ENCODE measurements around the gene DOK7. TPM values are rescaled to one million over a fixed set of nuclear protein-coding genes. Genes with fewer than 3 reads are reported as not detected.

Gene DOK7
- total RNA-seq, 1 experiment from 2014 or later = 7.6 TPM

DNA sequence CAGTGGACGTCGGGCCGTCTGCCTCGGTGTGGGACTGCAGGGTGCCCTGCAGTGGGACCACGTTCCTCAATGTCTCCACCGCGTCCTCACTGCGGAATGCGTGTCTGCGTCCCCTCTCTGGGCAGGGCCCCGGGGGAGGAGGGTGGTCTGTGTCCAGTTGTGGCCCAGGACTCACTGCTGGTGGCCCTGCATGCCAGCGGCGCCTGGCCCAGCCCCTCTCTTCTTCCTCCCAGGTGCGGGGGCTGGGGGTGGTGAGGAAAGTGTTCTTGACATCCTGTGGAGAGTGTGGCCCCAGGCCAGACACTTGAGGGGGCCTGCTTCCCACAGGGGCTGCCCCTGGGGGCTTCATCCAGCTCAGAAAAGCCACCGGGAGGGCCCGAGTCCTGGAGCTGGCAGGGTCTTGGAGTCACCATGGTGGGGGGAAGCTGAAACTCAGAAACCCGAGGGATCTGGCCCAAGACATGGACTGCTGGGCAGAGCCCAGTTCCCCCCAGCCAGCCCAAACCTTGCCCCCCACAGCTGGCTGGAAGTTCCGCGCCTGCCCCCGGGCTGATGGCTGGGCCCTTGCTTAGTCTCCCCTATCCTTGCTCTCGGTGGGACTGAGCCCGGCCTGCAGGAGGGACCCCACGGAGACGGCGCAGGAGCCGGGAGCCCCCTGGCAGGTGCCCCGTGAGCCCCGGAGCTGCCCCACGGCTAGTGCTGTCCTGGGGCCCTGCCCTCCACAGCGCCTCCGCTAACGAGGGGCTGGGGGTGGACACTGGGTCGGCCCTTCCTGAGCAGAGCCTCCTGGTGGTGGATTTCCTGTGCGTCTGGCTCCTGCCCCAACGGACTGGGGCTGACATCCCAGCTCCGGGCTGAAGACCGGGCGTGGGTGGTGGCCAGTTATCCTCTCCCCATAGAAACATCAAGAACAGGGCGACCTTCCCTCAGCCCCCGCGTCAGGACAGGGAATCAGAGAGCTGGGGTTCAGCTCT is 2.9 kb downstream of the DOK7 start:
- H3K79me2 ChIP-seq (ENCODE audit: low read depth) = no peaks in the 10 kb centered on the region
- no peaks in the 10 kb centered on the region for H4K20me1 ChIP-seq (ENCODE audit: insufficient read depth)
- peaks cover 18% of the 10 kb centered on the region; the same call in 1 of the 2 replicates for H3F3A ChIP-seq (ENCODE audit: insufficient read depth, low read depth)
- no peaks in the 10 kb centered on the region; the same call in 1 of the 2 replicates for H3K27me3 ChIP-seq (ENCODE audit: insufficient read depth, low read depth)
- no peak for TF ChIP-seq EZH2 (IDR thresholded peaks at IDR 0.05; ENCODE audit: low read depth)
- TF ChIP-seq, protein P1, sequence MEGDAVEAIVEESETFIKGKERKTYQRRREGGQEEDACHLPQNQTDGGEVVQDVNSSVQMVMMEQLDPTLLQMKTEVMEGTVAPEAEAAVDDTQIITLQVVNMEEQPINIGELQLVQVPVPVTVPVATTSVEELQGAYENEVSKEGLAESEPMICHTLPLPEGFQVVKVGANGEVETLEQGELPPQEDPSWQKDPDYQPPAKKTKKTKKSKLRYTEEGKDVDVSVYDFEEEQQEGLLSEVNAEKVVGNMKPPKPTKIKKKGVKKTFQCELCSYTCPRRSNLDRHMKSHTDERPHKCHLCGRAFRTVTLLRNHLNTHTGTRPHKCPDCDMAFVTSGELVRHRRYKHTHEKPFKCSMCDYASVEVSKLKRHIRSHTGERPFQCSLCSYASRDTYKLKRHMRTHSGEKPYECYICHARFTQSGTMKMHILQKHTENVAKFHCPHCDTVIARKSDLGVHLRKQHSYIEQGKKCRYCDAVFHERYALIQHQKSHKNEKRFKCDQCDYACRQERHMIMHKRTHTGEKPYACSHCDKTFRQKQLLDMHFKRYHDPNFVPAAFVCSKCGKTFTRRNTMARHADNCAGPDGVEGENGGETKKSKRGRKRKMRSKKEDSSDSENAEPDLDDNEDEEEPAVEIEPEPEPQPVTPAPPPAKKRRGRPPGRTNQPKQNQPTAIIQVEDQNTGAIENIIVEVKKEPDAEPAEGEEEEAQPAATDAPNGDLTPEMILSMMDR (conservative IDR thresholded peaks at IDR 0.05) = no peak
- H3K4me1 ChIP-seq (replicated peaks; ENCODE audit: insufficient read depth) = peaks cover 16% of the 10 kb centered on the region
- ChIA-PET CTCF (no interaction called here), POLR2A (ENCODE audit: unreplicated experiment) (no interaction called here)
- no peaks in the 10 kb centered on the region for H3K9me2 ChIP-seq (ENCODE audit: insufficient read depth)
- no TSS peak for BruUV-seq (replicated peaks)
- intact Hi-C loops (cut with micrococcal nuclease; ENCODE audit: unreplicated experiment) = no loop called here
- H3K4me2 ChIP-seq = no peak overlapping the region
- no peak overlapping the region for H3K4me3 ChIP-seq
- H3K36me3 ChIP-seq (ENCODE audit: low read depth) = no peaks in the 10 kb centered on the region
- no peak for DNase-seq
- H3K9me3 ChIP-seq (ENCODE audit: insufficient read depth, low read depth) = 0 out of 2 replicates have a peak, but pooled peaks cover 6% of the 10 kb centered on the region
- no peak overlapping the region for H2AFZ ChIP-seq
- H3K27ac ChIP-seq = no peak overlapping the region

DNA sequence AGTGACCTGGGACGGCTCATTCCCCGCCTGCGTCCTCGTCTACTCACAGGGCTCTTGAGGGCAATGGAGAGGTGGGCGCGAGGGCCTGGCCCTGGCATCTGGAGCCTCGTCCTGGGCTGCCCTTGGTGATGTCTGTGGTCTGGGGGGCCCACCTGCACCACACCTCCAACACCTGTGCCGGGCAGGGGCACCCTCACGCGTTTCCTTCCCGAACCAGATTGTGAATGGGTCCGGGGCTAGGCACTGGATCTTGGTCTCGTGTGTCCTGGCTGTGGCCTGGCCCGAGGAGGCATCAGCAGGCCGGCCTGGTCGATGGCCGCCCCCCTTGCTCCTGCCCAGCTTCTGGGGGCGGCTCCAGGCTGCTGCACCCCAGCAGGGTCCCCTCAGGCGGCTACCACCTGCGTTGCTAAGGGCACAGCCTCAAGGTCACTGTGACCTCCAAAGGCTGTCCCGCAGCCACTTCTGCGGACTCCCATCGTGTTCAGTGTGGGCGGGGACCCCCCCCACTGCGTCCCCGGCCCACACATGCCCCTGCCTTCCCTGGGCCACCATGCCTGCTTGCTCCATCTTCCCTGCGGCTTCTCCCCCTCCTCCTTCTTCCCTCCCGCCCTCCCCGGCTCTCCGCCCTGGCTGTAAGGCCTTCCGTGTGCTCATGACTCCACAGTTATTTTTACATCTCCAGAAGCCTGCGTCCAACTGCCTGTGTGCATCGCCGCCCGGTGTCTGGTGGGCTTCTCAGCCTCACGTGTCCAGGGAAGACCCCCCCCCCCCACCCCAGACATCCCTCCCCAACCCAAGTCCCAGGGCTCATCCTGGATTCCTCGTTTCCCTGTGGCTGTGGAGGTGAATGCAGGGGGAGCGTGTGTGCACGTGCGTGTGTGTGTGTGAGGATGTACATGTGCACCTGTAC is 3.8 kb downstream of the DOK7 start:
- Histone ChIP-seq H3K4me2 (no peak overlapping the region), H3K9me3 (ENCODE audit: insufficient read depth, low read depth) (0 out of 2 replicates have a peak, but pooled peaks cover 6% of the 10 kb centered on the region), H3K9me2 (ENCODE audit: insufficient read depth) (no peaks in the 10 kb centered on the region), H3K27me3 (ENCODE audit: insufficient read depth, low read depth) (no peaks in the 10 kb centered on the region; the same call in 1 of the 2 replicates), H3K4me3 (no peak overlapping the region), H2AFZ (no peak overlapping the region), H3K79me2 (ENCODE audit: low read depth) (no peaks in the 10 kb centered on the region), H3F3A (ENCODE audit: insufficient read depth, low read depth) (peaks cover 12% of the 10 kb centered on the region; the same call in 1 of the 2 replicates), H4K20me1 (ENCODE audit: insufficient read depth) (no peaks in the 10 kb centered on the region), H3K4me1 (replicated peaks; ENCODE audit: insufficient read depth) (0 out of 2 replicates have a peak, but pooled peaks cover 8% of the 10 kb centered on the region), H3K36me3 (ENCODE audit: low read depth) (no peaks in the 10 kb centered on the region), H3K27ac (no peak overlapping the region)
- ChIA-PET POLR2A (ENCODE audit: unreplicated experiment) (no interaction called here), CTCF (no interaction called here)
- no peak for DNase-seq
- BruUV-seq (replicated peaks) = no TSS peak
- TF ChIP-seq, protein P1 (conservative IDR thresholded peaks at IDR 0.05) = no peak
- no peak for TF ChIP-seq EZH2 (IDR thresholded peaks at IDR 0.05; ENCODE audit: low read depth)
- intact Hi-C loops (cut with micrococcal nuclease; ENCODE audit: unreplicated experiment) = no loop called here

DNA sequence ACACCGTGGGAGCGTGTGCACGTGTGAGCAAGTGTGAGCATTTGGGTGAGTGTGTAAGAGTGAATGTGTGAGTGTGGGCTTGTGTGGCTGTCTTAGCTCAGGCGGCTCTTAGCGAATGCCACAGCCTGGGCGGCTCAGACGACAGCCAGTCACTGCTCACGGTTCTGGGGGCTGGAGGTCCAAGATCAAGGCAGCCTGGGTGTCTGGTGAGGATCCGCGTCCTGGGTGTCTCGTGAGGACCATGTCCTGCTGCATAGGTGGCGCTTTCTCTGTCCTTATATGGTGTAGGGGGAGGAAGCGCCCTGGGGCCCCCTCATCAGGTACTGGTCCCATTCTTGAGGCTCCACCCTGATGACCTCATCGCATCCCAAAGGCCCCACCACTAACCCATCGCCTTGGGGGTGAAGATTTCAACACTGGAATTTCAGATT is 4.5 kb downstream of the DOK7 start:
- Histone ChIP-seq H3K27ac (no peak overlapping the region), H3K9me2 (ENCODE audit: insufficient read depth) (no peaks in the 10 kb centered on the region), H3K79me2 (ENCODE audit: low read depth) (no peaks in the 10 kb centered on the region), H3F3A (ENCODE audit: insufficient read depth, low read depth) (peaks cover 12% of the 10 kb centered on the region; the same call in 1 of the 2 replicates), H3K4me2 (no peak overlapping the region), H3K4me3 (no peak overlapping the region), H3K4me1 (replicated peaks; ENCODE audit: insufficient read depth) (0 out of 2 replicates have a peak, but pooled peaks cover under 1% of the 10 kb centered on the region), H2AFZ (no peak overlapping the region), H4K20me1 (ENCODE audit: insufficient read depth) (no peaks in the 10 kb centered on the region), H3K27me3 (ENCODE audit: insufficient read depth, low read depth) (no peaks in the 10 kb centered on the region; the same call in 1 of the 2 replicates), H3K9me3 (ENCODE audit: insufficient read depth, low read depth) (0 out of 2 replicates have a peak, but pooled peaks cover 6% of the 10 kb centered on the region), H3K36me3 (ENCODE audit: low read depth) (no peaks in the 10 kb centered on the region)
- ChIA-PET POLR2A (ENCODE audit: unreplicated experiment) (no interaction called here), CTCF (no interaction called here)
- intact Hi-C loops (cut with micrococcal nuclease; ENCODE audit: unreplicated experiment) = no loop called here
- no peak for TF ChIP-seq EZH2 (IDR thresholded peaks at IDR 0.05; ENCODE audit: low read depth)
- TF ChIP-seq, protein P1 (conservative IDR thresholded peaks at IDR 0.05) = no peak
- DNase-seq = no peak
- no TSS peak for BruUV-seq (replicated peaks)

Data from PC-9 (cell line).